Natural killer cell (primary cell): ENCODE data around the gene WLS. TPM values are rescaled to one million over a fixed set of nuclear protein-coding genes. Genes with fewer than 3 reads are reported as not detected.

Experiments used
- ATAC-seq, 3 donors: fragments of 150-1000 bp in 2 of 3; fragments of 200-7000 bp in 1 of 3; cut with Tn5 transposase; 1 replicate in 1 of 3; 2 replicates in 2 of 3; pipeline ENCODE4 v1.10.0; 2021; ENCODE audit warnings: mild to moderate bottlenecking in 2 of 3, moderate library complexity in 2 of 3
- DNase-seq, 2 donors: peaks; one replicate each; pipeline versions ENCODE4 v3.0.0 to v3.0.0-alpha.2; 2013 to 2021; ENCODE audit warnings: mixed read lengths in 1 of 2
- H3K27ac ChIP-seq: one replicate; pipeline ENCODE4 v1.5.1; 2013; ENCODE audit warnings: mild to moderate bottlenecking, low read length
- H3K27me3 ChIP-seq: one replicate; pipeline ENCODE4 v1.6.1; 2013; ENCODE audit warnings: low read length; ENCODE audit not compliant: control insufficient read depth, insufficient read depth
- H3K36me3 ChIP-seq: one replicate; pipeline ENCODE4 v1.6.1; 2013; ENCODE audit warnings: low read length; ENCODE audit not compliant: control insufficient read depth, insufficient read depth
- H3K4me1 ChIP-seq: one replicate; pipeline ENCODE4 v1.6.1; 2013; ENCODE audit warnings: low read length; ENCODE audit not compliant: control insufficient read depth, insufficient read depth
- H3K4me3 ChIP-seq: one replicate; pipeline ENCODE4 v1.5.1; 2013; ENCODE audit warnings: low read length
- H3K9me3 ChIP-seq: one replicate; pipeline ENCODE4 v1.6.1; 2013; ENCODE audit warnings: low read length; ENCODE audit not compliant: control insufficient read depth, insufficient read depth
- H3K27ac Mint-ChIP-seq, 2 donors: one replicate each; pipeline ENCODE4 v1.8.0; 2022; ENCODE audit warnings: mild to moderate bottlenecking in 2 of 2, mixed read lengths in 2 of 2, moderate library complexity in 1 of 2
- H3K27me3 Mint-ChIP-seq, 2 donors: one replicate each; pipeline ENCODE4 v1.8.0; 2022; ENCODE audit warnings: low read depth in 2 of 2, mixed read lengths in 2 of 2
- H3K36me3 Mint-ChIP-seq: one replicate; pipeline ENCODE4 v1.8.0; 2022; ENCODE audit warnings: mixed read lengths
- H3K4me1 Mint-ChIP-seq, 2 donors: one replicate each; pipeline ENCODE4 v1.8.0; 2022; ENCODE audit warnings: mixed read lengths in 2 of 2
- H3K4me3 Mint-ChIP-seq: one replicate; pipeline ENCODE4 v1.8.0; 2022; ENCODE audit warnings: mild to moderate bottlenecking, moderate library complexity, mixed read lengths
- H3K9me3 Mint-ChIP-seq, 2 donors: one replicate each; pipeline ENCODE4 v1.8.0; 2022; ENCODE audit warnings: mixed read lengths in 2 of 2
- WGBS: methylation state at CpG from one replicate; pipeline ENCODE4 v1.1.7; 2013; ENCODE audit warnings: missing lambda C conversion rate; ENCODE audit not compliant: insufficient coverage; 5-methylcytosine and 5-hydroxymethylcytosine counted together
- intact Hi-C: fragments of 100-400 bp; cut with micrococcal nuclease; formaldehyde crosslinking; loops from one replicate; pipeline ENCODE4 v1.14.2; 2022
- total RNA-seq, 4 donors: library from RNA; stranded (reverse); fragments of 120-200 nt in 1 of 4; gene quantifications; one replicate each; pipeline versions ENCODE4 v1.2.3 to v1.2.4, GENCODE V29; 2013 to 2022
- TF ChIP-seq, protein P1 (sequence below): fragments of 200-600 bp; IDR thresholded peaks from one replicate; pipeline ENCODE4 v1.8.0; 2022; ENCODE audit warnings: antibody characterized with exemption

The WLS gene
- total RNA-seq, 3 donors from 2014 or later (not counting 1 experiment from before 2014, with no cell fraction given) = 0.75 to 1.4 TPM; not detected in 1

DNA sequence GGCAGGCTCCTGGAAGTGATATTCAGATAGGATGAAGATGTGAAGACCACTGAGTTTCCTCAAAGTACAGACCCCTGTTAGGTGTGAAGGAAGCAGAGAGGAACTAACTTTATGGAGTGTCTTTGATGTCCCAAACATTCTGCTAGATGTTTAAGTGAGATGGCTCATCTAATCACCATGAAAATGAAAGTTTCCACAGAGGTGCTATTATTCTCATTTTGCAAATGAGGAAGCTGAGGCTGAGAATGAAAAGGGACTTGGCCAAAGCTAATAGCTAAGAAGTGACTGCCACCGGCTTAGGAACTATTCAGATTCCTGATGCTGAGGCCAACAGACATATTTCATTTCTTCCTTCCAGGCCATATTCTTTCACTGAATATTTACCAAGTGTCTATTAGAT, 45.9 kb upstream of the WLS start:
- Histone ChIP-seq H3K27ac (no peak overlapping the region), H3K27me3 (no peaks in the 10 kb centered on the region), H3K9me3 (no peaks in the 10 kb centered on the region), H3K36me3 (no peaks in the 10 kb centered on the region), H3K4me1 (no peaks in the 10 kb centered on the region), H3K4me3 (no peak overlapping the region)
- no peak overlapping the region for H3K4me3 Mint-ChIP-seq
- 56% methylated on average over 1 of the region's 1 CpG for WGBS
- H3K4me1 Mint-ChIP-seq = no peaks in the 10 kb centered on the region
- H3K27ac Mint-ChIP-seq = no peak overlapping the region
- DNase-seq (no peak), ATAC-seq (no peak)
- TF ChIP-seq, protein P1, sequence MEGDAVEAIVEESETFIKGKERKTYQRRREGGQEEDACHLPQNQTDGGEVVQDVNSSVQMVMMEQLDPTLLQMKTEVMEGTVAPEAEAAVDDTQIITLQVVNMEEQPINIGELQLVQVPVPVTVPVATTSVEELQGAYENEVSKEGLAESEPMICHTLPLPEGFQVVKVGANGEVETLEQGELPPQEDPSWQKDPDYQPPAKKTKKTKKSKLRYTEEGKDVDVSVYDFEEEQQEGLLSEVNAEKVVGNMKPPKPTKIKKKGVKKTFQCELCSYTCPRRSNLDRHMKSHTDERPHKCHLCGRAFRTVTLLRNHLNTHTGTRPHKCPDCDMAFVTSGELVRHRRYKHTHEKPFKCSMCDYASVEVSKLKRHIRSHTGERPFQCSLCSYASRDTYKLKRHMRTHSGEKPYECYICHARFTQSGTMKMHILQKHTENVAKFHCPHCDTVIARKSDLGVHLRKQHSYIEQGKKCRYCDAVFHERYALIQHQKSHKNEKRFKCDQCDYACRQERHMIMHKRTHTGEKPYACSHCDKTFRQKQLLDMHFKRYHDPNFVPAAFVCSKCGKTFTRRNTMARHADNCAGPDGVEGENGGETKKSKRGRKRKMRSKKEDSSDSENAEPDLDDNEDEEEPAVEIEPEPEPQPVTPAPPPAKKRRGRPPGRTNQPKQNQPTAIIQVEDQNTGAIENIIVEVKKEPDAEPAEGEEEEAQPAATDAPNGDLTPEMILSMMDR = no peak
- H3K36me3 Mint-ChIP-seq = no peaks in the 10 kb centered on the region
- H3K27me3 Mint-ChIP-seq = no peaks in the 10 kb centered on the region
- intact Hi-C loops = no loop called here
- no peaks in the 10 kb centered on the region for H3K9me3 Mint-ChIP-seq

DNA sequence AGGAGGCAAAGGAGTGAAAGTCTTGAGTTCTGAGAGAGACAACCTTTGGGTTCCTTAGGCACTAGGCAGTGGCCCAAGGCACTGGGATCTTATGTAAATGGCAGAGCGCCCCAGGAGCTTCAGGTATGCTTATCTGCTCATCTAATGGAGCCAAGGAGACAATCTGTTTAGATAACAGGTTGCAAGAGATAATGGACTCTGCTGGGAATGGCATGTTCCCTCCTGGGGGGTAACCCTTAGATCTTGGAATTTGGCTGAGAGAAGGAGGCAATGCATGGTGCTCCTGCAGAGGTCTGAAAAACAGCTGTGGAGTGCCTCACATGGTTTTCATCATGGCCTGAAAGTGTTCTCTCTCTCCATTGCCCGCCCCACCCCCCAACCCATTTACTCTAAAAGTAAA, 44.1 kb upstream of the WLS start:
- TF ChIP-seq, protein P1 = no peak
- no peak for ATAC-seq
- H3K9me3 Mint-ChIP-seq = no peaks in the 10 kb centered on the region

DNA sequence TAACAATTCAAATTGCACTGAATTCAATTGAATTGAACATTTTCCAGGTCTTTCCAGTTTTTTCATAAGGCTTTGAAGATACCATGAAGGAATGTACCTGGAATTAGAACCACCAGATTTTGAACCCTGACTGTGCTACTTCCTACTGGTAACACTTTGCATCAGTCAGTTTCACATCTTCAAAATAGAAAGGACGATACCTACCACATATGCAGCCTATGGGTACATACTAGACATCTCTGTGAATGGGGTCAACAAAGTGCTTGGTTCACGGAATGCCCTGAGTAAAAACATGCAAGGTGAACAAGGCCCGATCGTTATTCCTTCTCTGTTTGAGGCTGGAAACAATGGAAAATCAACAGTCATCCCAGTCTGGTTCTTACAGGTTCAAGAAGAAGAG, 41.2 kb upstream of the WLS start:
- H3K9me3 ChIP-seq = no peaks in the 10 kb centered on the region
- no peaks in the 10 kb centered on the region for H3K27me3 Mint-ChIP-seq
- H3K9me3 Mint-ChIP-seq = no peaks in the 10 kb centered on the region
- intact Hi-C loops = no loop called here
- H3K27ac Mint-ChIP-seq = no peak overlapping the region
- no peak overlapping the region for H3K27ac ChIP-seq
- WGBS = 66% methylated on average over 4 of the region's 4 CpGs
- TF ChIP-seq, protein P1 = no peak
- H3K27me3 ChIP-seq = no peaks in the 10 kb centered on the region
- H3K4me1 Mint-ChIP-seq = no peaks in the 10 kb centered on the region
- no peak overlapping the region for H3K4me3 ChIP-seq
- DNase-seq (no peak), ATAC-seq (no peak)
- no peak overlapping the region for H3K4me3 Mint-ChIP-seq
- H3K4me1 ChIP-seq = no peaks in the 10 kb centered on the region
- no peaks in the 10 kb centered on the region for H3K36me3 ChIP-seq
- no peaks in the 10 kb centered on the region for H3K36me3 Mint-ChIP-seq

More for the DNA sequence above, 44.1 kb upstream of the WLS start:
- Mint-ChIP-seq H3K4me3 (no peak overlapping the region), H3K4me1 (no peaks in the 10 kb centered on the region), H3K27ac (no peak overlapping the region), H3K36me3 (no peaks in the 10 kb centered on the region), H3K27me3 (no peaks in the 10 kb centered on the region)
- H3K9me3 ChIP-seq = no peaks in the 10 kb centered on the region
- no peaks in the 10 kb centered on the region for H3K4me1 ChIP-seq
- H3K36me3 ChIP-seq = no peaks in the 10 kb centered on the region
- no peaks in the 10 kb centered on the region for H3K27me3 ChIP-seq
- intact Hi-C loops = no loop called here
- H3K27ac ChIP-seq = no peak overlapping the region
- no peak overlapping the region for H3K4me3 ChIP-seq
- no peak for DNase-seq
- WGBS = 77% methylated on average over 1 of the region's 2 CpGs

DNA sequence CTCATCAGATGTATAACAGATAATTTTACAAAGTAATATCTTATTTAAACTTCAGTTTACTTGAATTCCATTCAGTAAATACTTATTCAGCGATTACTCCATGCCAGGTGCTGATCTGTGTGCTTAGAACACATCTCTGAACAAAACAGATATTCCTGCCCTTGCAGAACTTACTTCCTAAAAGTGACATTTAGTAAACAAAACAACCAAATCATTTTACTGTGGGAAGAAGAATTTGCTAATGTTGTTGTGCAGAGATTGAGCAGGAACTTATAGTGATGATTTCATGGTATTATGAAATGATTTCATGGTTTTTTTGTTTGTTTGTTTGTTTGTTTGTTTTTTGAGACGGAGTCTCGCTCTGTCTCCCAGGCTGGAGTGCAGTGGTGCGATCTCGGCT, 39.3 kb upstream of the WLS start:
- DNase-seq (no peak), ATAC-seq (no peak)
- Mint-ChIP-seq H3K9me3 (no peaks in the 10 kb centered on the region), H3K27me3 (no peaks in the 10 kb centered on the region), H3K36me3 (no peaks in the 10 kb centered on the region), H3K4me3 (no peak overlapping the region), H3K27ac (no peak overlapping the region), H3K4me1 (no peaks in the 10 kb centered on the region)
- TF ChIP-seq, protein P1 = no peak
- 79% methylated on average over 5 of the region's 5 CpGs for WGBS
- Histone ChIP-seq H3K9me3 (no peaks in the 10 kb centered on the region), H3K36me3 (no peaks in the 10 kb centered on the region), H3K4me3 (no peak overlapping the region), H3K27me3 (no peaks in the 10 kb centered on the region), H3K4me1 (no peaks in the 10 kb centered on the region), H3K27ac (no peak overlapping the region)
- intact Hi-C loops = no loop called here
